ENCODE results near the gene SREBF2. TPM values are rescaled to one million over a fixed set of nuclear protein-coding genes. Genes with fewer than 3 reads are reported as not detected.
A peak's percentile ranks its signal among the peaks of the same experiment; 100 is the strongest.

SREBF2 gene
- polyA plus RNA-seq, 2 of the 4 experiments (the other 2 are of a cell fraction), result 19.4 to 30.8 TPM

DNA sequence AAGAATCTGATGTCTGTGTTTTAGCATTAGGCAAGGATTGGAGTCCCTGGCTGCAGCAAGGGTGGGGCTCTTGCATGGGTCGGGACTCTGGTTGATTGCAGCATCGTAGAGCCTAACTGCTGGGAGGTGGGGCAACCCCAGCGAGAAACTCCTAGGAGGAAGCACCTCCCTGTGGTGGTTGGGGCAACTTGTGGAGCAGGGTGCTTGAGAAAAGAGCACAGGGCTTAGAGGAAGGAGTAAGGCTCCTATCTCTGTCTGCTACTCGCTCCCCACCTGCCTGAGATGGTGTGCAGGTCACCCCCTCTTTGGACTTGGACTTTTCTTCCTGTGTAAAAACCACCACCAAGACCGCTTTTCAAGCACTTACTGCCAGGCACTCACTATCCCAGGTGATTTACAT, 15.6 kb downstream of the SREBF2 start:
- FAIRE-seq (no peak), DNase-seq (ENCODE audit: low read depth in 1 of 2, low spot score in 1 of 2) (peak in 1 of 2 experiments; percentile 35), ATAC-seq (peak in 1 of 2 experiments; percentile 50; a peak in 2 of 6 replicates)
- WGBS (ENCODE audit: missing lambda C conversion rate), result 49% methylated on average over 5 of the region's 5 CpGs
- TF ChIP-seq KDM1A (IDR thresholded peaks at IDR 0.05; ENCODE audit: low read depth) (no peak), RCOR1 (IDR thresholded peaks at IDR 0.05; ENCODE audit: low read depth, low read length) (no peak), NPAS2 (CRISPR knock-in tag; IDR thresholded peaks at IDR 0.05; ENCODE audit: borderline replicate concordance) (no peak), ESRRA (IDR thresholded peaks at IDR 0.05; ENCODE audit: borderline replicate concordance, low read length) (no peak), RNF2 (IDR thresholded peaks at IDR 0.05; ENCODE audit: borderline replicate concordance, low read depth) (no peak), HOXB5 (CRISPR knock-in tag; IDR thresholded peaks at IDR 0.05) (no peak), HEYL (CRISPR knock-in tag; IDR thresholded peaks at IDR 0.05) (no peak), ZFP36 (IDR thresholded peaks at IDR 0.05; ENCODE audit: borderline replicate concordance, partially characterized antibody) (no peak)
- TF ChIP-seq, protein P1, sequence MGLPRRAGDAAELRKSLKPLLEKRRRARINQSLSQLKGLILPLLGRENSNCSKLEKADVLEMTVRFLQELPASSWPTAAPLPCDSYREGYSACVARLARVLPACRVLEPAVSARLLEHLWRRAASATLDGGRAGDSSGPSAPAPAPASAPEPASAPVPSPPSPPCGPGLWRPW (IDR thresholded peaks at IDR 0.05), result no peak
- TF ChIP-seq, protein P2, sequence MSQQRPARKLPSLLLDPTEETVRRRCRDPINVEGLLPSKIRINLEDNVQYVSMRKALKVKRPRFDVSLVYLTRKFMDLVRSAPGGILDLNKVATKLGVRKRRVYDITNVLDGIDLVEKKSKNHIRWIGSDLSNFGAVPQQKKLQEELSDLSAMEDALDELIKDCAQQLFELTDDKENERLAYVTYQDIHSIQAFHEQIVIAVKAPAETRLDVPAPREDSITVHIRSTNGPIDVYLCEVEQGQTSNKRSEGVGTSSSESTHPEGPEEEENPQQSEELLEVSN (IDR thresholded peaks at IDR 0.05; ENCODE audit: borderline replicate concordance, low read depth), result no peak
- CTCF ChIA-PET, result interaction anchor here (2.2 kb wide), 1 partner anchor 152 kb away, joined by 6 read pairs; no protein-coding TSS in a partner anchor
- POLR2A ChIA-PET, result no interaction called here
- H3K4me2 ChIP-seq, result no peak overlapping the region
- H3K4me1 ChIP-seq, result peaks cover 22% of the 10 kb centered on the region
- 0 out of 6 replicates have a peak overlapping the region, but pooled peaks of 1 of the 2 experiments have one; percentile 21 for H3K27ac ChIP-seq
- H3K9me3 ChIP-seq, result no peaks in the 10 kb centered on the region
- H3K4me3 ChIP-seq, result no peak overlapping the region

DNA sequence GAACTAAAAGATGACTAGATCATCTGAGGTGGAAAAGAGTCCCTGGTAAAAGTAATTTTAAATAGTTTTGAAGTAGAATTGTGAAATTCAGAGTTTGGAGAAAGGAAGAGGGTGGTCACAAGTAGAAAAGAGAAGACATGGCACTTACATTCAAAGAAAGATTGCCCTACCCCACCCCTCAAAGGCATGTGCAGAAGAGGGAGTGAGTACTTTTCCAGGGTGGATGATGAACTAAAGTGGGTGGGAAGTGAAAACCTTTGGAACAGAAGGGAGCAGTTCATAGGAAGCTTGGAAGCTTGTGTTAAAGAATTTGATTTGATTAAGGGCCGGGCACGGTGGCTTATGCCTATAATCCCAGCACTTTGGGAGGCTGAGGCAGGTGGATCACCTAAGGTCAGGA, 23.6 kb downstream of the SREBF2 start:
- 69% methylated on average over 2 of the region's 2 CpGs for WGBS (ENCODE audit: missing lambda C conversion rate)
- Histone ChIP-seq H3K4me1 (peaks cover 41% of the 10 kb centered on the region), H3K4me2 (no peak overlapping the region), H3K4me3 (no peak overlapping the region), H3K27ac (no peak overlapping the region), H3K9me3 (no peaks in the 10 kb centered on the region)
- no peak for TF ChIP-seq MAZ (IDR thresholded peaks at IDR 0.05; ENCODE audit: borderline replicate concordance, low read depth, low read length)
- TF ChIP-seq HEYL (CRISPR knock-in tag; IDR thresholded peaks at IDR 0.05), result no peak
- TF ChIP-seq ZFP36 (IDR thresholded peaks at IDR 0.05; ENCODE audit: borderline replicate concordance, partially characterized antibody), result no peak
- TF ChIP-seq, protein P3, sequence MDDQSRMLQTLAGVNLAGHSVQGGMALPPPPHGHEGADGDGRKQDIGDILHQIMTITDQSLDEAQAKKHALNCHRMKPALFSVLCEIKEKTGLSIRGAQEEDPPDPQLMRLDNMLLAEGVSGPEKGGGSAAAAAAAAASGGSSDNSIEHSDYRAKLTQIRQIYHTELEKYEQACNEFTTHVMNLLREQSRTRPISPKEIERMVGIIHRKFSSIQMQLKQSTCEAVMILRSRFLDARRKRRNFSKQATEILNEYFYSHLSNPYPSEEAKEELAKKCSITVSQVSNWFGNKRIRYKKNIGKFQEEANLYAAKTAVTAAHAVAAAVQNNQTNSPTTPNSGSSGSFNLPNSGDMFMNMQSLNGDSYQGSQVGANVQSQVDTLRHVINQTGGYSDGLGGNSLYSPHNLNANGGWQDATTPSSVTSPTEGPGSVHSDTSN (IDR thresholded peaks at IDR 0.05), result no peak
- no peak for TF ChIP-seq PHF8 (IDR thresholded peaks at IDR 0.05; ENCODE audit: borderline replicate concordance, low read depth)
- no peak for TF ChIP-seq CHD4 (IDR thresholded peaks at IDR 0.05; ENCODE audit: borderline replicate concordance)
- no peak for TF ChIP-seq RFX5 (IDR thresholded peaks at IDR 0.05)
- TF ChIP-seq ESRRA (IDR thresholded peaks at IDR 0.05; ENCODE audit: borderline replicate concordance, low read length), result no peak
- no peak for TF ChIP-seq TFCP2L1 (CRISPR knock-in tag; IDR thresholded peaks at IDR 0.05)
- TF ChIP-seq, protein P4, sequence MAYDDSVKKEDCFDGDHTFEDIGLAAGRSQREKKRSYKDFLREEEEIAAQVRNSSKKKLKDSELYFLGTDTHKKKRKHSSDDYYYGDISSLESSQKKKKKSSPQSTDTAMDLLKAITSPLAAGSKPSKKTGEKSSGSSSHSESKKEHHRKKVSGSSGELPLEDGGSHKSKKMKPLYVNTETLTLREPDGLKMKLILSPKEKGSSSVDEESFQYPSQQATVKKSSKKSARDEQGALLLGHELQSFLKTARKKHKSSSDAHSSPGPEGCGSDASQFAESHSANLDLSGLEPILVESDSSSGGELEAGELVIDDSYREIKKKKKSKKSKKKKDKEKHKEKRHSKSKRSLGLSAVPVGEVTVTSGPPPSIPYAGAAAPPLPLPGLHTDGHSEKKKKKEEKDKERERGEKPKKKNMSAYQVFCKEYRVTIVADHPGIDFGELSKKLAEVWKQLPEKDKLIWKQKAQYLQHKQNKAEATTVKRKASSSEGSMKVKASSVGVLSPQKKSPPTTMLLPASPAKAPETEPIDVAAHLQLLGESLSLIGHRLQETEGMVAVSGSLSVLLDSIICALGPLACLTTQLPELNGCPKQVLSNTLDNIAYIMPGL (CRISPR knock-in tag; IDR thresholded peaks at IDR 0.05; ENCODE audit: borderline replicate concordance), result no peak
- no peak for TF ChIP-seq EHF (CRISPR knock-in tag; IDR thresholded peaks at IDR 0.05)
- no peak for TF ChIP-seq FOSL2 (IDR thresholded peaks at IDR 0.05)
- TF ChIP-seq FOSL2 (CRISPR knock-in tag; IDR thresholded peaks at IDR 0.05), result no peak
- TF ChIP-seq CHD2 (IDR thresholded peaks at IDR 0.05; ENCODE audit: low read length, partially characterized antibody), result no peak
- no peak for TF ChIP-seq HOXB13 (CRISPR knock-in tag; IDR thresholded peaks at IDR 0.05; ENCODE audit: low read depth)
- no peak for TF ChIP-seq JUNB (IDR thresholded peaks at IDR 0.05)
- TF ChIP-seq EP300 (IDR thresholded peaks at IDR 0.05), result no peak
- TF ChIP-seq RCOR1 (IDR thresholded peaks at IDR 0.05; ENCODE audit: low read depth, low read length), result no peak
- TF ChIP-seq RAD21 (conservative IDR thresholded peaks at IDR 0.05 in 1 of 2, IDR thresholded peaks at IDR 0.05 in 1 of 2), result no peak
- FAIRE-seq, result no peak
- ChIA-PET CTCF (interaction anchor here (1.0 to 4.6 kb wide), 7 partner anchors 13 to 159 kb away, joined by 3 to 27 read pairs (median 8); no protein-coding TSS in a partner anchor), POLR2A (no interaction called here)
- no peak for DNase-seq (ENCODE audit: low read depth in 1 of 2, low spot score in 1 of 2)
- ATAC-seq, result peak in 1 of 2 experiments; percentile 24; a peak in 2 of 6 replicates
